ENCODE results near the gene ABCA12. TPM values are rescaled to one million over a fixed set of nuclear protein-coding genes. Genes with fewer than 3 reads are reported as not detected.

Gene ABCA12
- total and polyA plus RNA-seq, 2 donors (not counting 3 experiments of a cell fraction or from before 2014, with no cell fraction given): not detected

GRCh38 chr2:215036314-215036713 lies 102.1 kb downstream of the ABCA12 start:
- no peaks in the 10 kb centered on the region for H3K79me2 ChIP-seq (ENCODE audit: control insufficient read depth, insufficient read depth, low read length)
- H3K4me3 ChIP-seq (replicated peaks in 1 of 3; ENCODE audit: insufficient read depth in 1 of 3, low read depth in 1 of 3, low read length in 3 of 3): no peak overlapping the region
- no TSS peak for BruUV-seq (replicated peaks)
- no peaks in the 10 kb centered on the region for H3K9me1 ChIP-seq (replicated peaks; ENCODE audit: control insufficient read depth, extremely low read depth, insufficient read depth, low read length)
- no peak overlapping the region for H3K9ac ChIP-seq (replicated peaks; ENCODE audit: extremely low read depth, insufficient read depth, low read length)
- no peaks in the 10 kb centered on the region for H4K20me1 ChIP-seq (replicated peaks; ENCODE audit: control insufficient read depth, extremely low read depth, insufficient read depth, low read length)
- H3K27ac ChIP-seq (ENCODE audit: insufficient read depth, low read depth, low read length): no peak overlapping the region
- no peak for DNase-seq (ENCODE audit: low read depth, low spot score)
- no peaks in the 10 kb centered on the region for H3K4me1 ChIP-seq (ENCODE audit: control insufficient read depth, extremely low read depth, insufficient read depth, low read length)
- no peaks in the 10 kb centered on the region for H3K9me3 ChIP-seq (replicated peaks; ENCODE audit: control insufficient read depth, insufficient read depth, low read length)
- no peak overlapping the region for H3K4me2 ChIP-seq (ENCODE audit: insufficient read depth, low read length)
- H3K27me3 ChIP-seq (ENCODE audit: control insufficient read depth in 2 of 2, insufficient read depth in 2 of 2, low read length in 2 of 2): no peaks in the 10 kb centered on the region
- ChIA-PET CTCF (no interaction called here), POLR2A (no interaction called here)
- no peak overlapping the region for H2AFZ ChIP-seq (ENCODE audit: low read depth, low read length)
- intact Hi-C loops (cut with micrococcal nuclease) (no loop called here), dilution Hi-C loops (cut with MboI; ENCODE audit: extremely low pct_ligation_motif_present, low sequenced_read_pairs) (no loop called here)
- TF ChIP-seq EZH2 (IDR thresholded peaks at IDR 0.05; ENCODE audit: borderline replicate concordance, low read depth, low read length, severe bottlenecking): no peak
- no peak for TF ChIP-seq POLR2AphosphoS5 (IDR thresholded peaks at IDR 0.05; ENCODE audit: insufficient read depth, low read depth, low read length)
- TF ChIP-seq MYC (IDR thresholded peaks at IDR 0.05; ENCODE audit: low read depth, low read length): no peak
- no peak for TF ChIP-seq GATA2 (IDR thresholded peaks at IDR 0.05; ENCODE audit: insufficient read depth, insufficient read length, low read depth, low read length)
- no peak for TF ChIP-seq JUN (IDR thresholded peaks at IDR 0.05; ENCODE audit: borderline replicate concordance, insufficient read depth, insufficient read length, low read depth)
- no peak for TF ChIP-seq FOS (IDR thresholded peaks at IDR 0.05; ENCODE audit: borderline replicate concordance, insufficient read depth, low read length)
- no peak for TF ChIP-seq MAX (IDR thresholded peaks at IDR 0.05; ENCODE audit: insufficient read depth, insufficient read length)
- TF ChIP-seq POLR2A (IDR thresholded peaks at IDR 0.05; ENCODE audit: low read depth, low read length): no peak
- no peak for TF ChIP-seq CTCF (IDR thresholded peaks at IDR 0.05; ENCODE audit: extremely low read depth in 1 of 2, insufficient read depth in 1 of 2, low read depth in 1 of 2, low read length in 2 of 2)
- no peak for FAIRE-seq
- H3K36me3 ChIP-seq (ENCODE audit: control insufficient read depth in 2 of 2, extremely low read depth in 1 of 2, insufficient read depth in 2 of 2, low read length in 2 of 2): no peaks in the 10 kb centered on the region

Measured in endothelial cell of umbilical vein (primary cell).